ENCODE results near the gene SLC16A11. TPM values are rescaled to one million over a fixed set of nuclear protein-coding genes. Genes with fewer than 3 reads are reported as not detected.

SLC16A11 gene
- total and polyA plus RNA-seq, 2 donors (not counting 1 experiment from before 2014, with no cell fraction given) = 10.0 to 31.9 TPM

GRCh38 chr17:7019839-7020519 is 23.9 kb downstream of the SLC16A11 start:
- no peak overlapping the region for H3K9ac ChIP-seq (ENCODE audit: low read length)
- peaks cover 0 to 17% (median 0%) of the 10 kb centered on the region in 3 donors for H3K9me3 ChIP-seq (ENCODE audit: control extremely low read depth in 1 of 3, control insufficient read depth in 2 of 3, insufficient read depth in 1 of 3, low read length in 2 of 3)
- Mint-ChIP-seq H3K9me3 (ENCODE audit: insufficient read depth) (no peaks in the 10 kb centered on the region), H3K27ac (no peak overlapping the region), H3K4me1 (peaks cover 43% of the 10 kb centered on the region), H3K4me3 (no peak overlapping the region), H3K27me3 (no peaks in the 10 kb centered on the region)
- 100% methylated on average over 1 of the region's 16 CpGs for WGBS (ENCODE audit: insufficient coverage)
- TF ChIP-seq EZH2 (IDR thresholded peaks at IDR 0.05; ENCODE audit: borderline replicate concordance, insufficient read depth, low read depth, low read length, poor library complexity, severe bottlenecking) (no peak), CTCF (IDR thresholded peaks at IDR 0.05) (no peak)
- no peaks in the 10 kb centered on the region for H4K20me1 ChIP-seq (ENCODE audit: control insufficient read depth, insufficient read depth, low read length, poor library complexity, severe bottlenecking)
- H3K36me3 ChIP-seq (replicated peaks in 1 of 2; ENCODE audit: control extremely low read depth in 1 of 2, control insufficient read depth in 1 of 2, extremely low read depth in 1 of 2, insufficient read depth in 2 of 2, low read length in 1 of 2) = peaks cover 0 to 13% of the 10 kb centered on the region in 2 experiments
- no peak overlapping the region for H2AFZ ChIP-seq (ENCODE audit: insufficient read depth, low read depth, low read length, poor library complexity, severe bottlenecking)
- H3K4me2 ChIP-seq (replicated peaks; ENCODE audit: low read depth, low read length, poor library complexity, severe bottlenecking) = no peak overlapping the region
- H3K27ac ChIP-seq (ENCODE audit: low read length in 2 of 2) = no peak overlapping the region
- DNase-seq (no peak), ATAC-seq (ENCODE audit: low read depth) (no peak)
- no peak overlapping the region for H3K4me3 ChIP-seq (ENCODE audit: control extremely low read depth in 1 of 5, extremely low read depth in 1 of 5, insufficient read depth in 1 of 5, low read depth in 2 of 5, low read length in 4 of 5)
- H3K27me3 ChIP-seq (replicated peaks in 1 of 4; ENCODE audit: control extremely low read depth in 1 of 4, control insufficient read depth in 3 of 4, insufficient read depth in 4 of 4, low read length in 3 of 4) = no peaks in the 10 kb centered on the region
- ChIA-PET POLR2A (no interaction called here), CTCF (interaction anchor here (0.7 to 7.2 kb wide), 7 partner anchors 8 to 164 kb away, joined by 3 to 84 read pairs (median 39); partner anchors contain the start of genes RNASEK and SLC16A11)
- peaks cover 32 to 45% of the 10 kb centered on the region in 2 donors for H3K4me1 ChIP-seq (ENCODE audit: control insufficient read depth in 2 of 2, insufficient read depth in 2 of 2, low read length in 2 of 2)
- H3K79me2 ChIP-seq (ENCODE audit: control insufficient read depth, insufficient read depth, low read length) = peaks cover 11% of the 10 kb centered on the region
- intact Hi-C loops (cut with micrococcal nuclease) = loop anchor here (10.0 kb wide), 2 partner anchors 555 to 815 kb away; partner anchors contain the start of genes CD68 and KDM6B

GRCh38 chr17:7019367-7019766 is 24.5 kb downstream of the SLC16A11 start:
- H3K27me3 ChIP-seq (replicated peaks in 1 of 4; ENCODE audit: control extremely low read depth in 1 of 4, control insufficient read depth in 3 of 4, insufficient read depth in 4 of 4, low read length in 3 of 4) = no peaks in the 10 kb centered on the region
- H2AFZ ChIP-seq (ENCODE audit: insufficient read depth, low read depth, low read length, poor library complexity, severe bottlenecking) = no peak overlapping the region
- peaks cover 0 to 16% (median 0%) of the 10 kb centered on the region in 3 donors for H3K9me3 ChIP-seq (ENCODE audit: control extremely low read depth in 1 of 3, control insufficient read depth in 2 of 3, insufficient read depth in 1 of 3, low read length in 2 of 3)
- peaks cover 32 to 45% of the 10 kb centered on the region in 2 donors for H3K4me1 ChIP-seq (ENCODE audit: control insufficient read depth in 2 of 2, insufficient read depth in 2 of 2, low read length in 2 of 2)
- H3K4me3 Mint-ChIP-seq = no peak overlapping the region
- no peak overlapping the region for H3K27ac ChIP-seq (ENCODE audit: low read length in 2 of 2)
- DNase-seq = no peak
- ATAC-seq (ENCODE audit: low read depth) = no peak
- H3K27me3 Mint-ChIP-seq = no peaks in the 10 kb centered on the region
- H4K20me1 ChIP-seq (ENCODE audit: control insufficient read depth, insufficient read depth, low read length, poor library complexity, severe bottlenecking) = no peaks in the 10 kb centered on the region
- peaks cover 44% of the 10 kb centered on the region for H3K4me1 Mint-ChIP-seq
- H3K79me2 ChIP-seq (ENCODE audit: control insufficient read depth, insufficient read depth, low read length) = peaks cover 11% of the 10 kb centered on the region
- no peak overlapping the region for H3K27ac Mint-ChIP-seq
- ChIA-PET CTCF (interaction anchor here (0.7 to 7.2 kb wide), 5 partner anchors 16 to 165 kb away, joined by 3 to 66 read pairs (median 7); no protein-coding TSS in a partner anchor), POLR2A (no interaction called here)
- intact Hi-C loops (cut with micrococcal nuclease) = loop anchor here (10.0 kb wide), 2 partner anchors 555 to 815 kb away; partner anchors contain the start of genes CD68 and KDM6B
- H3K36me3 ChIP-seq (replicated peaks in 1 of 2; ENCODE audit: control extremely low read depth in 1 of 2, control insufficient read depth in 1 of 2, extremely low read depth in 1 of 2, insufficient read depth in 2 of 2, low read length in 1 of 2) = peaks cover 0 to 13% of the 10 kb centered on the region in 2 experiments
- 88% methylated on average over 9 of the region's 10 CpGs for WGBS (ENCODE audit: insufficient coverage)
- no peaks in the 10 kb centered on the region for H3K9me3 Mint-ChIP-seq (ENCODE audit: insufficient read depth)
- no peak overlapping the region for H3K4me2 ChIP-seq (replicated peaks; ENCODE audit: low read depth, low read length, poor library complexity, severe bottlenecking)
- no peak overlapping the region for H3K4me3 ChIP-seq (ENCODE audit: control extremely low read depth in 1 of 5, extremely low read depth in 1 of 5, insufficient read depth in 1 of 5, low read depth in 2 of 5, low read length in 4 of 5)
- H3K9ac ChIP-seq (ENCODE audit: low read length) = no peak overlapping the region
- TF ChIP-seq EZH2 (IDR thresholded peaks at IDR 0.05; ENCODE audit: borderline replicate concordance, insufficient read depth, low read depth, low read length, poor library complexity, severe bottlenecking) (no peak), CTCF (IDR thresholded peaks at IDR 0.05) (no peak)

Measured in B cell (primary cell).